GM12875 (cell line): ENCODE results near the gene TTLL8.

Experiments
- H3K4me3 ChIP-seq: one replicate; pipeline ENCODE4 v1.5.1; 2011; ENCODE audit warnings: low read depth, low read length, control low read depth
- CTCF ChIP-seq: IDR thresholded peaks from 2 replicates; pipeline ENCODE4 v1.5.1; 2011; ENCODE audit warnings: low read depth, mild to moderate bottlenecking, control low read depth, inconsistent platforms, low read length, moderate library complexity, borderline replicate concordance; ENCODE audit not compliant: insufficient read depth

Gene TTLL8

GRCh38 chr22:50082961-50083461, 24.9 kb upstream of the TTLL8 start:
- H3K4me3 ChIP-seq = no peak overlapping the region
- no peak for TF ChIP-seq CTCF

DNA sequence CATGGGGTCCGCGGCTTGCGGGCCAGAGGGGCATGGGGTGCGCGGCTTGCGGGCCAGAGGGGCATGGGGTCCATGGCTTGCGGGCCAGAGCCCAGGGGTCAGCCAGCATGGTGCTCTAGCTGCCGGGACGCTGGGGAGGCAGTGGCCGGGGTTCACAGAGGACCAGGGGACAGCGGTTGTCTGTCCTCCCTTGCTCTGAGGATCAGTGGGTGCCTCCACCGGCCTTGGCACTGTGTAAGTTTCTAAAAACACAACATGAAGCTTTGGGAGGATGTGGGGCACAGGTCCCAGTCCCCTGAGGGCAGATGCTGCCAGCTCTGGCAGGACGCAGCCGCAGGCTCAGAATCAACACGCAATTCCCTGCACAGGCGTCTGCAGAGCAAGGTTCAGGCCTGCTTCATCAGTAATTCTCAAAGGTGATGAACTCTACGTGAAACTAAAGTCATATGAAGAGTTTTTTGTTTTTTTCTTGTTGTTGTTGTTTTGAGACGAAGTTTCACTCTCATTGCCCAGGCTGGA, 24.2 kb upstream of the TTLL8 start:
- H3K4me3 ChIP-seq = no peak overlapping the region

GRCh38 chr22:50081426-50082196, 23.5 kb upstream of the TTLL8 start:
- no peak for TF ChIP-seq CTCF
- no peak overlapping the region for H3K4me3 ChIP-seq

More for the DNA sequence above, 24.2 kb upstream of the TTLL8 start:
- no peak for TF ChIP-seq CTCF

- H3K4me3 ChIP-seq = no peak overlapping the region
- TF ChIP-seq CTCF = no peak
Measured at GRCh38 chr22:50080077-50080465, 22.0 kb upstream of the TTLL8 start.

DNA sequence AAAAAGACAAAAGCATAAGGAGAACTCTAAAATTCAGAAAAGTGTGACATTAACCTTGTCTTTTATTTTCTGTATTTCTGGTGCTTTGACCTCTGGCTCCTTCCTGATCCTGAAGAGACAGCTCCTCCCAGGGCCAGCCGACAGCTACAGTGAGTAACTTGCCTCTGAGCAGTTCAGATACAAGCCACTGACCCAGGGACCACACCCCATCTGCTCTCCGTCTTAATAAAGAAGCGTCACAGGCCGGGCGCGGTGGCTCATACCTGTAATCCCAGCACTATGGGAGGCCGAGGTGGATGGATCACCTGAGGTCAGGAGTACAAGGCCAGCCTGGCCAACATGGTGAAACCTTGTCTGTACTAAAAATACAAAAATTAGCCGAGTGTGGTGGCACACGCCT, 20.7 kb upstream of the TTLL8 start:
- no peak overlapping the region for H3K4me3 ChIP-seq
- no peak for TF ChIP-seq CTCF

- H3K4me3 ChIP-seq = no peak overlapping the region
- TF ChIP-seq CTCF = no peak
Measured at GRCh38 chr22:50078246-50078645, 20.1 kb upstream of the TTLL8 start.

- no peak overlapping the region for H3K4me3 ChIP-seq
- TF ChIP-seq CTCF = no peak
Measured at GRCh38 chr22:50076646-50077535, 18.8 kb upstream of the TTLL8 start.
